HAP-1 (cell line): ENCODE data around the gene RIPPLY2.

ENCODE experiments used
- DNase-seq, 2 experiments: peaks; one replicate each; pipeline ENCODE4 v3.0.0-alpha.2; 2016 to 2020; ENCODE audit warnings: low spot score in 2 of 2
- H3K27me3 ChIP-seq: fragments of 250-450 bp; sonication (Bioruptor Pico); 2 replicates; pipeline ENCODE4 v1.5.1; 2020; ENCODE audit warnings: low read depth, mild to moderate bottlenecking, moderate library complexity
- H3K36me3 ChIP-seq: fragments of 250-450 bp; sonication (Bioruptor Pico); replicated peaks from 2 replicates; pipeline ENCODE4 v1.5.1; 2020; ENCODE audit warnings: mild to moderate bottlenecking
- H3K4me1 ChIP-seq: fragments of 250-450 bp; sonication (Bioruptor Pico); 2 replicates; pipeline ENCODE4 v1.5.1; 2020; ENCODE audit warnings: mild to moderate bottlenecking
- H3K4me3 ChIP-seq: fragments of 250-450 bp; sonication (Bioruptor Pico); 2 replicates; pipeline ENCODE4 v1.5.1; 2020; ENCODE audit warnings: mild to moderate bottlenecking, moderate library complexity
- H3K9me3 ChIP-seq: fragments of 250-450 bp; sonication (Bioruptor Pico); 2 replicates; pipeline ENCODE4 v1.5.1; 2020; ENCODE audit warnings: mild to moderate bottlenecking, moderate library complexity
- in situ Hi-C: fragments of 300-500 bp; cut with MboI; formaldehyde crosslinking; loops from 3 replicates; pipeline ENCODE4 v1.14.3; 2020; ENCODE audit warnings: low sequenced_read_pairs, inconsistent platforms, mixed read lengths

Gene RIPPLY2

GRCh38 chr6:83847179-83847578 is 6.0 kb upstream of the RIPPLY2 start:
- H3K9me3 ChIP-seq: no peaks in the 10 kb centered on the region
- no peak for DNase-seq
- no peak overlapping the region for H3K4me3 ChIP-seq
- in situ Hi-C loops: no loop called here
- no peaks in the 10 kb centered on the region for H3K4me1 ChIP-seq
- peaks cover 17% of the 10 kb centered on the region for H3K27me3 ChIP-seq
- H3K36me3 ChIP-seq: no peaks in the 10 kb centered on the region

- no peaks in the 10 kb centered on the region for H3K36me3 ChIP-seq
- no peak for DNase-seq
- no peak overlapping the region for H3K4me3 ChIP-seq
- in situ Hi-C loops: no loop called here
- H3K27me3 ChIP-seq: peaks cover 33% of the 10 kb centered on the region
- no peaks in the 10 kb centered on the region for H3K4me1 ChIP-seq
- no peaks in the 10 kb centered on the region for H3K9me3 ChIP-seq
These were observed 4.0 kb upstream of the RIPPLY2 start for GRCh38 chr6:83849127-83849526.

- Histone ChIP-seq H3K36me3 (no peaks in the 10 kb centered on the region), H3K27me3 (peaks cover 38% of the 10 kb centered on the region), H3K4me3 (no peak overlapping the region), H3K9me3 (no peaks in the 10 kb centered on the region), H3K4me1 (no peaks in the 10 kb centered on the region)
- in situ Hi-C loops: no loop called here
- no peak for DNase-seq
These were observed 3.5 kb upstream of the RIPPLY2 start for GRCh38 chr6:83849610-83850009.

GRCh38 chr6:83852528-83853177 is 507 bp upstream of the RIPPLY2 start:
- DNase-seq: no peak
- in situ Hi-C loops: no loop called here
- no peaks in the 10 kb centered on the region for H3K4me1 ChIP-seq
- peaks cover 39% of the 10 kb centered on the region for H3K27me3 ChIP-seq
- no peaks in the 10 kb centered on the region for H3K9me3 ChIP-seq
- H3K36me3 ChIP-seq: no peaks in the 10 kb centered on the region
- H3K4me3 ChIP-seq: no peak overlapping the region

- Histone ChIP-seq H3K36me3 (no peaks in the 10 kb centered on the region), H3K9me3 (no peaks in the 10 kb centered on the region), H3K4me1 (0 out of 2 replicates have a peak, but pooled peaks cover 1% of the 10 kb centered on the region), H3K27me3 (peaks cover 39% of the 10 kb centered on the region), H3K4me3 (no peak overlapping the region)
- no peak for DNase-seq
- in situ Hi-C loops: no loop called here
These were observed 891 bp downstream of the RIPPLY2 start for GRCh38 chr6:83854001-83854501.

GRCh38 chr6:83854766-83855165 is 1.6 kb downstream of the RIPPLY2 start:
- DNase-seq: no peak
- in situ Hi-C loops: no loop called here
- Histone ChIP-seq H3K9me3 (no peaks in the 10 kb centered on the region), H3K27me3 (peaks cover 39% of the 10 kb centered on the region), H3K4me3 (no peak overlapping the region), H3K36me3 (no peaks in the 10 kb centered on the region), H3K4me1 (0 out of 2 replicates have a peak, but pooled peaks cover 3% of the 10 kb centered on the region)

GRCh38 chr6:83859410-83860358 is 6.5 kb downstream of the RIPPLY2 start, which contains the start of gene CYB5R4:
Gene CYB5R4, plus strand, starts transcription at chr6:83859689. Its CDS starts 94 bp downstream, at chr6:83859783.
- peak; percentile 90 to 96 for DNase-seq

GRCh38 chr6:83860359-83860755 is 7.2 kb downstream of the RIPPLY2 start:
- no peak for DNase-seq
- H3K4me1 ChIP-seq: peaks cover 10% of the 10 kb centered on the region
- peaks cover 3% of the 10 kb centered on the region for H3K36me3 ChIP-seq
- no peaks in the 10 kb centered on the region; the same call in 1 of the 2 replicates for H3K9me3 ChIP-seq
- in situ Hi-C loops: no loop called here
- H3K27me3 ChIP-seq: no peaks in the 10 kb centered on the region
- H3K4me3 ChIP-seq: peak overlapping the region; percentile 76

More at GRCh38 chr6:83859410-83860358, 6.5 kb downstream of the RIPPLY2 start, which contains the start of gene CYB5R4:
- in situ Hi-C loops: no loop called here
- Histone ChIP-seq H3K9me3 (no peaks in the 10 kb centered on the region), H3K27me3 (peaks cover 7% of the 10 kb centered on the region), H3K36me3 (no peaks in the 10 kb centered on the region), H3K4me1 (peaks cover 10% of the 10 kb centered on the region), H3K4me3 (peak within 1 kb of the TSS; percentile 76)

GRCh38 chr6:83860782-83861495 is 7.8 kb downstream of the RIPPLY2 start:
- Histone ChIP-seq H3K4me3 (peak overlapping the region; percentile 76), H3K36me3 (peaks cover 3% of the 10 kb centered on the region), H3K27me3 (no peaks in the 10 kb centered on the region), H3K4me1 (peaks cover 10% of the 10 kb centered on the region), H3K9me3 (no peaks in the 10 kb centered on the region; the same call in 1 of the 2 replicates)
- DNase-seq: no peak
- in situ Hi-C loops: no loop called here

- no peaks in the 10 kb centered on the region for H3K27me3 ChIP-seq
- DNase-seq: no peak
- H3K36me3 ChIP-seq: peaks cover 3% of the 10 kb centered on the region
- H3K4me1 ChIP-seq: peaks cover 10% of the 10 kb centered on the region
- no peak overlapping the region for H3K4me3 ChIP-seq
- in situ Hi-C loops: no loop called here
- peaks cover 7% of the 10 kb centered on the region; the same call in 1 of the 2 replicates for H3K9me3 ChIP-seq
These were observed 9.8 kb downstream of the RIPPLY2 start for GRCh38 chr6:83862776-83863471.

- in situ Hi-C loops: no loop called here
- H3K9me3 ChIP-seq: peaks cover 7% of the 10 kb centered on the region; the same call in 1 of the 2 replicates
- DNase-seq: no peak
- H3K4me3 ChIP-seq: no peak overlapping the region
- no peaks in the 10 kb centered on the region for H3K27me3 ChIP-seq
- H3K4me1 ChIP-seq: no peaks in the 10 kb centered on the region
- peaks cover 3% of the 10 kb centered on the region for H3K36me3 ChIP-seq
These were observed 13.9 kb downstream of the RIPPLY2 start for GRCh38 chr6:83867043-83867442.

GRCh38 chr6:83867527-83868161 is 14.5 kb downstream of the RIPPLY2 start:
- peak in 1 of 2 experiments; percentile 36 for DNase-seq
- H3K4me3 ChIP-seq: no peak overlapping the region
- peaks cover 3% of the 10 kb centered on the region for H3K36me3 ChIP-seq
- no peaks in the 10 kb centered on the region for H3K4me1 ChIP-seq
- H3K9me3 ChIP-seq: peaks cover 7% of the 10 kb centered on the region; the same call in 1 of the 2 replicates
- in situ Hi-C loops: no loop called here
- H3K27me3 ChIP-seq: no peaks in the 10 kb centered on the region
